Stimulated activated naive B cell treated with anti-CD40 and anti-IgM and Interleukin-4, amounts not matched to agents 10 μg/mL and 1 μg/mL and 100 μg/mL, for 72 hours (primary cell): ENCODE data around the gene TTLL11.
"Not testable (repeated sequence)": the region's sequence is repeated elsewhere in the genome, so short reads cannot be mapped to it uniquely, and the experiment has no call there.

Experiments used
- ATAC-seq, 2 donors: fragments of 150-1000 bp; cut with Tn5 transposase; replicated peaks; 2 replicates each; pipeline ENCODE4 v1.10.0; 2021; ENCODE audit warnings: moderate library complexity in 1 of 2
- DNase-seq: peaks from one replicate; pipeline ENCODE4 v3.0.0; 2021
- H3K27ac Mint-ChIP-seq: one replicate; pipeline ENCODE4 v1.8.0; 2022; ENCODE audit warnings: mild to moderate bottlenecking, mixed read lengths
- H3K27me3 Mint-ChIP-seq, 2 donors: one replicate each; pipeline ENCODE4 v1.8.0; 2022; ENCODE audit warnings: mixed read lengths in 2 of 2
- H3K36me3 Mint-ChIP-seq, 2 donors: one replicate each; pipeline ENCODE4 v1.8.0; 2022; ENCODE audit warnings: mixed read lengths in 2 of 2, mild to moderate bottlenecking in 1 of 2
- H3K4me1 Mint-ChIP-seq, 2 donors: one replicate each; pipeline ENCODE4 v1.8.0; 2022; ENCODE audit warnings: mixed read lengths in 2 of 2, mild to moderate bottlenecking in 1 of 2
- H3K4me3 Mint-ChIP-seq, 2 donors: one replicate each; pipeline ENCODE4 v1.8.0; 2022; ENCODE audit warnings: mild to moderate bottlenecking in 2 of 2, mixed read lengths in 2 of 2, moderate library complexity in 1 of 2
- H3K9me3 Mint-ChIP-seq, 2 donors: one replicate each; pipeline ENCODE4 v1.8.0; 2022; ENCODE audit warnings: mixed read lengths in 2 of 2, mild to moderate bottlenecking in 1 of 2

TTLL11 gene

DNA sequence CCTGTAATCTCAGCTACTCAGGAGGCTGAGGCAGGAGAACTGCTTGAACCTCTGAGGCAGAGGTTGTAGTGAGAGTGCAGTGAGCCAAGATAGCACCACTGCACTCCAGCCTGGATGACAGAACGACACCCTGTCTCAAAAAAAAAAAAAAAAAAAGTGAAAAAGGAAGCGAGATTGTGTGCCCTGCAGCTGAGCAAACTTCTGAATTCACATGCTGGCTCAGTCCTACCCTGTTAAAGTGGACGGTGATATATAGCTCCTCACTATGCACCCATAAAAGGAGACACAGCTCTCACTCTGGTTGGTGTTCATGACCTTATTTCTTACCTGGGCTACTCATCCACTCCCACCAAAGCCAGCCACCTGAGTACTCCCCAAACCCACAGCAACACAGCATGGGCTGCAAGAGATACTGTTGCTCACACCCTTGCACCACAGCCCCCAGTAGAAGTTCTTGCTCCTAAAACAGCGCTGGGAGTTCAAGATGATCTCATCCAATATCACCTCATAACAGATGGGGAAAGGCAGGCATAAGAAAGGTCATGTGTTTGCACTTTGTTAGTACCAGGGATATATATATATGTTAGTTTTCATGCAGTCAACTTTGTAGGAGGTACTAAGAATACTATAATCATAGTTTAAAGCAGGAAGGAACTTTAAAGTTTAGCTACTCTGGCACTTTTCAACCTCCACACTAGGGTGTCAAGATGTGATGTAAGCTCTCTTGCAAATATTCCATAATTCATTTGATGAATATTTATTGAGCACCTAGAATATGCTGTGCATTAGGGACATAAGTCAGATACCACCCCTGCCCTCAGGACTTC, 4.0 kb downstream of the TTLL11 start:
- H3K4me3 Mint-ChIP-seq: no peak overlapping the region
- peaks cover 6 to 21% of the 10 kb centered on the region in 2 donors for H3K36me3 Mint-ChIP-seq
- H3K27ac Mint-ChIP-seq: no peak overlapping the region
- no peak for ATAC-seq
- H3K27me3 Mint-ChIP-seq: no peaks in the 10 kb centered on the region
- H3K9me3 Mint-ChIP-seq: no peaks in the 10 kb centered on the region
- DNase-seq: no peak
- peaks cover 27 to 46% of the 10 kb centered on the region in 2 donors for H3K4me1 Mint-ChIP-seq

- Mint-ChIP-seq H3K4me3 (no peak overlapping the region), H3K36me3 (peaks cover 6 to 21% of the 10 kb centered on the region in 2 donors), H3K27me3 (no peaks in the 10 kb centered on the region), H3K27ac (no peak overlapping the region), H3K9me3 (no peaks in the 10 kb centered on the region), H3K4me1 (peaks cover 28 to 43% of the 10 kb centered on the region in 2 donors)
- ATAC-seq: no peak
- DNase-seq: no peak
Observed at GRCh38 chr9:122087406-122088200, 5.5 kb downstream of the TTLL11 start.

DNA sequence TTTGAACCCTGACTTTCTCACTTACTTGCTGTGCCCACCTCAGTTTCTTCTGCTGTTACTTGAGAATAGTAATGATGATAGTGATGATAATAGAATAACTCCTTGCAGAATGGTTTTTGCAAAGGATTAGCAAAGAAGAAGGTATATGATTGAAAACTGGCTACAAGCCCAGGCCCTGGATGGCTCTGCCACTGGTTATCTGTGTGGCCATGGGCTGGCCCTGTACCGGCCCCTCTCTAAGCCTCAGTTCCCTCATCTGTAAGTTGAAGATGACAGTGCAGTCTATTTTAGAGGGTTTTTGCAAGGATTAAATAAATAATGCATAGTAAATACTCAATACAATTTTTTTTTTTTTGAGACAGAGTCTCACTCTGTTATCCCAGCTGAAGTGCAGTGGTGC, 6.2 kb downstream of the TTLL11 start:
- Mint-ChIP-seq H3K4me3 (no peak overlapping the region), H3K4me1 (peaks cover 24 to 36% of the 10 kb centered on the region in 2 donors), H3K9me3 (no peaks in the 10 kb centered on the region), H3K36me3 (peaks cover 6 to 21% of the 10 kb centered on the region in 2 donors), H3K27ac (no peak overlapping the region), H3K27me3 (no peaks in the 10 kb centered on the region)
- ATAC-seq: no peak
- DNase-seq: no peak

DNA sequence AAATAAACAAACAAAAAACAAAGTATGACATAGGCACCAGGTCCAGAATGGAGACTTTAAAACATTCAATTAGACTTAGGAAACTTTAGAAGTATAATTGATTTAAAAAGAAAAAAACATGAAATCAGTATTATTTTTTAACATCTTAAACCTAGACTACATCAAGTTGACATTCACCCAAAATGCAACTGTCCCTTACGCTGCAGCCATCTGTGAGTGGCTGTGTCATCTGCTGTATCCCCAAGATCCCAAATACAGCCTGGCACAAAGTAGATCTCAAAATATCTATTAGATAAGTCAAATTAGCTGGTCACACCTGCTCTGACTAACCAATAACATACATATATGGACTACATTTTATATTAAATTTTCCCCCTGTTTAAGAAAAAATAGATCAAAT, 7.8 kb downstream of the TTLL11 start:
- DNase-seq (no peak), ATAC-seq (no peak)
- no peak overlapping the region for H3K27ac Mint-ChIP-seq
- peaks cover 10 to 20% of the 10 kb centered on the region in 2 donors for H3K4me1 Mint-ChIP-seq
- H3K9me3 Mint-ChIP-seq: no peaks in the 10 kb centered on the region
- no peaks in the 10 kb centered on the region for H3K27me3 Mint-ChIP-seq
- H3K4me3 Mint-ChIP-seq: no peak overlapping the region
- peaks cover 1 to 11% of the 10 kb centered on the region in 2 donors for H3K36me3 Mint-ChIP-seq

GRCh38 chr9:122084026-122084675, 9.0 kb downstream of the TTLL11 start:
- ATAC-seq: no peak

GRCh38 chr9:122080986-122081385, 12.1 kb downstream of the TTLL11 start:
- H3K27ac Mint-ChIP-seq: no peak overlapping the region
- peaks cover 6 to 7% of the 10 kb centered on the region in 2 donors for H3K4me1 Mint-ChIP-seq
- no peak overlapping the region for H3K4me3 Mint-ChIP-seq
- H3K27me3 Mint-ChIP-seq: no peaks in the 10 kb centered on the region
- H3K36me3 Mint-ChIP-seq: peaks cover 17 to 21% of the 10 kb centered on the region in 2 donors
- peaks cover 7 to 13% of the 10 kb centered on the region in 2 donors for H3K9me3 Mint-ChIP-seq
- DNase-seq (no peak), ATAC-seq (no peak)

More at GRCh38 chr9:122084026-122084675, 9.0 kb downstream of the TTLL11 start:
- Mint-ChIP-seq H3K9me3 (no peaks in the 10 kb centered on the region), H3K36me3 (peaks cover 3 to 8% of the 10 kb centered on the region in 2 donors), H3K27ac (no peak overlapping the region), H3K27me3 (no peaks in the 10 kb centered on the region), H3K4me1 (peaks cover 7 to 14% of the 10 kb centered on the region in 2 donors), H3K4me3 (no peak overlapping the region)
- no peak for DNase-seq

GRCh38 chr9:122078557-122078956, 14.6 kb downstream of the TTLL11 start:
- Mint-ChIP-seq H3K27ac (no peak overlapping the region), H3K36me3 (peaks cover 18 to 23% of the 10 kb centered on the region in 2 donors), H3K4me1 (peaks cover 0 to 8% of the 10 kb centered on the region in 2 donors), H3K4me3 (no peak overlapping the region), H3K27me3 (no peaks in the 10 kb centered on the region), H3K9me3 (peaks cover 7 to 13% of the 10 kb centered on the region in 2 donors)
- DNase-seq: no peak
- ATAC-seq: no peak

DNA sequence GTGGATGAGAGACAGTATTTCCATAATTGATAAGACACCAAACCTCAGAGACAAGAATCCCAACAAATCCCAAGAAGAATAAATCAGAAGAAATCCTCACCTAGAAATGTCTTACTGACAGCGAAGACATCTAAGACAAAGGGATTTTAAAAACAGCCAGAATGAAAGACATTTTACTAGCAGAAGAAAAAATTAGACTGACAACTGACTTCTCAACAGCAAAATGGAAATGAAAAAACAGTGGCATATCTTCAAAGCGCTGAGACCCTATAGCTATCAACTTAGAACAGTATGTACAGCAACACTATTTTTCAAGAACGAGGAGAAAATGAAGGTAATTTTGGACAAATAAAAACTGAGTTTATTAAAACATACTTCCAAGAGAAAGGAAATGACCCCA, 16.3 kb downstream of the TTLL11 start:
- Mint-ChIP-seq H3K4me3 (no peak overlapping the region), H3K27me3 (no peaks in the 10 kb centered on the region), H3K36me3 (peaks cover 20 to 28% of the 10 kb centered on the region in 2 donors), H3K4me1 (peaks cover 0 to 4% of the 10 kb centered on the region in 2 donors), H3K9me3 (peaks cover 7 to 13% of the 10 kb centered on the region in 2 donors), H3K27ac (no peak overlapping the region)
- ATAC-seq: no peak
- DNase-seq: no peak

- Mint-ChIP-seq H3K4me1 (peaks cover 0 to 4% of the 10 kb centered on the region in 2 donors), H3K27me3 (no peaks in the 10 kb centered on the region), H3K4me3 (no peak overlapping the region), H3K27ac (no peak overlapping the region), H3K36me3 (peaks cover 20 to 30% of the 10 kb centered on the region in 2 donors), H3K9me3 (peaks cover 7 to 13% of the 10 kb centered on the region in 2 donors)
- no peak for ATAC-seq
- DNase-seq: no peak
Observed at GRCh38 chr9:122076117-122076516, 17.0 kb downstream of the TTLL11 start.

GRCh38 chr9:122075135-122076030, 17.7 kb downstream of the TTLL11 start:
- H3K27me3 Mint-ChIP-seq: no peaks in the 10 kb centered on the region
- H3K27ac Mint-ChIP-seq: no peak overlapping the region
- ATAC-seq (no peak), DNase-seq (no peak)
- peaks cover 0 to 4% of the 10 kb centered on the region in 2 donors for H3K4me1 Mint-ChIP-seq
- H3K9me3 Mint-ChIP-seq: peaks cover 7 to 13% of the 10 kb centered on the region in 2 donors
- H3K4me3 Mint-ChIP-seq: no peak overlapping the region
- H3K36me3 Mint-ChIP-seq: peaks cover 24 to 34% of the 10 kb centered on the region in 2 donors

DNA sequence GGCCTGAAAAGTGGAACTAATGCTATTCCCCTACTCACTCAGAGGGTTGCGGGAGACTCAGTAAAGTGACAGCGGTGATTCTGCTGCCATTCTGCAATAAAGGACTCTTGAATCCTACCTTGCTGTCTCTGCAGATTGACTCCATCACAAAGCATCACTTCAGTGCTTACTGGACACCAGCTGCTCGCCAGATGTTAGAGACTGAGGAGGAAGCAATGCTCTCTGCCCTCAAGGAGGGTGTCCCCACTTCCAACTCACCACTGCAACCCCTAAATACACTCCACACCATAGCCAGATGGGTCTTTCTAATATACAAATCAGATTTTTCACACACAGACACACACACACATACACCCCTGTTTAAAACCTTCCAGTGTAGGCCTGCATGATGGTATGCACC, 21.4 kb downstream of the TTLL11 start:
- Mint-ChIP-seq H3K27ac (no peak overlapping the region), H3K36me3 (peaks cover 28 to 40% of the 10 kb centered on the region in 2 donors), H3K9me3 (peaks cover 5 to 8% of the 10 kb centered on the region in 2 donors), H3K4me1 (peaks cover 0 to 4% of the 10 kb centered on the region in 2 donors), H3K27me3 (no peaks in the 10 kb centered on the region), H3K4me3 (no peak overlapping the region)
- DNase-seq: no peak
- ATAC-seq: no peak

- Mint-ChIP-seq H3K36me3 (peaks cover 29 to 41% of the 10 kb centered on the region in 2 donors), H3K4me1 (peaks cover 0 to 2% of the 10 kb centered on the region in 2 donors), H3K9me3 (peaks cover 5 to 8% of the 10 kb centered on the region in 2 donors), H3K27ac (no peak overlapping the region), H3K4me3 (no peak overlapping the region), H3K27me3 (no peaks in the 10 kb centered on the region)
- DNase-seq: no peak
- no peak for ATAC-seq
Observed at GRCh38 chr9:122070728-122071515, 22.2 kb downstream of the TTLL11 start.

- ATAC-seq: not testable (repeated sequence)
Observed at GRCh38 chr9:122066680-122067079, 26.4 kb downstream of the TTLL11 start.

More at GRCh38 chr9:122066680-122067079, 26.4 kb downstream of the TTLL11 start:
- not testable (repeated sequence) for DNase-seq, H3K4me3 Mint-ChIP-seq, H3K27ac Mint-ChIP-seq, H3K27me3 Mint-ChIP-seq, H3K4me1 Mint-ChIP-seq
- Mint-ChIP-seq H3K36me3 (peaks cover 29 to 42% of the 10 kb centered on the region in 2 donors), H3K9me3 (peaks cover 6 to 10% of the 10 kb centered on the region in 2 donors)
